Liver (tissue), 9 donors: Measurements from ENCODE around the gene HSD17B8. TPM values are rescaled to one million over a fixed set of nuclear protein-coding genes. Genes with fewer than 3 reads are reported as not detected.
A peak's percentile ranks its signal among the peaks of the same experiment; 100 is the strongest.

Source experiments
- DNase-seq: peaks from one replicate; pipeline ENCODE4 v3.0.0-alpha.2; 2017; ENCODE audit warnings: low spot score
- H3K27ac ChIP-seq, 2 donors: one replicate each; pipeline ENCODE4 v1.7.0; 2013; ENCODE audit warnings: inconsistent platforms in 2 of 2, low read length in 2 of 2, control low read depth in 1 of 2, low read depth in 1 of 2, mild to moderate bottlenecking in 1 of 2
- H3K27me3 ChIP-seq, 4 donors: one replicate each; pipeline versions ENCODE4 v1.6.1 to v1.7.0; 2013; ENCODE audit warnings: low read length in 3 of 4, inconsistent platforms in 1 of 4, mild to moderate bottlenecking in 1 of 4, moderate library complexity in 1 of 4; ENCODE audit not compliant: control insufficient read depth in 4 of 4, insufficient read depth in 4 of 4
- H3K36me3 ChIP-seq, 4 donors: one replicate each; pipeline versions ENCODE4 v1.6.1 to v1.7.0; 2013; ENCODE audit warnings: low read length in 3 of 4, mild to moderate bottlenecking in 3 of 4, low read depth in 1 of 4, moderate library complexity in 1 of 4; ENCODE audit not compliant: control insufficient read depth in 4 of 4, insufficient read depth in 3 of 4
- H3K4me1 ChIP-seq, 4 donors: one replicate each; pipeline versions ENCODE4 v1.6.1 to v1.7.0; 2013; ENCODE audit warnings: low read length in 3 of 4, mild to moderate bottlenecking in 3 of 4, moderate library complexity in 1 of 4; ENCODE audit not compliant: control insufficient read depth in 4 of 4, insufficient read depth in 4 of 4
- H3K4me3 ChIP-seq, 3 donors: one replicate each; pipeline versions ENCODE4 v1.6.1 to v1.7.0; 2013; ENCODE audit warnings: low read length in 3 of 3, control low read depth in 1 of 3, low read depth in 1 of 3, mild to moderate bottlenecking in 1 of 3
- H3K9ac ChIP-seq, 2 donors: one replicate each; pipeline ENCODE4 v1.7.0; 2013; ENCODE audit warnings: low read length in 2 of 2, mild to moderate bottlenecking in 2 of 2, moderate library complexity in 2 of 2, control low read depth in 1 of 2, low read depth in 1 of 2
- H3K9me3 ChIP-seq, 4 donors: one replicate each; pipeline versions ENCODE4 v1.6.1 to v1.7.0; 2013; ENCODE audit warnings: low read length in 3 of 4; ENCODE audit not compliant: control insufficient read depth in 4 of 4
- ATF3 ChIP-seq: IDR thresholded peaks from 2 replicates; pipeline ENCODE4 v1.6.1; 2016; ENCODE audit warnings: antibody characterized with exemption
- CTCF ChIP-seq: fragments of 150-350 bp; IDR thresholded peaks from 2 replicates; pipeline ENCODE4 v1.5.1; 2017; ENCODE audit warnings: improper control_type of control experiment, low read depth, low read length; ENCODE audit not compliant: missing input control
- EGR1 ChIP-seq, 2 donors: IDR thresholded peaks; 2 replicates each; pipeline ENCODE4 v1.6.1; 2016 to 2018; ENCODE audit warnings: antibody characterized with exemption in 2 of 2, low read depth in 2 of 2
- FOXA1 ChIP-seq: IDR thresholded peaks from 2 replicates; pipeline ENCODE4 v1.6.1; 2016; ENCODE audit warnings: antibody characterized with exemption
- FOXA2 ChIP-seq: IDR thresholded peaks from 2 replicates; pipeline ENCODE4 v1.6.1; 2016; ENCODE audit warnings: antibody characterized with exemption
- GABPA ChIP-seq, 2 donors: IDR thresholded peaks in 1 of 2; conservative IDR thresholded peaks in 1 of 2; 2 replicates each; pipeline ENCODE4 v1.6.1; 2016; ENCODE audit warnings: antibody characterized with exemption in 2 of 2, mild to moderate bottlenecking in 1 of 2, moderate library complexity in 1 of 2
- HNF4A ChIP-seq, 2 donors: conservative IDR thresholded peaks; 2 replicates each; pipeline ENCODE4 v1.6.1; 2016; ENCODE audit warnings: antibody characterized with exemption in 2 of 2, mild to moderate bottlenecking in 2 of 2
- HNF4G ChIP-seq: IDR thresholded peaks from 2 replicates; pipeline ENCODE4 v1.6.1; 2016; ENCODE audit warnings: antibody characterized with exemption
- JUND ChIP-seq, 2 donors: IDR thresholded peaks; 2 replicates each; pipeline ENCODE4 v1.6.1; 2016; ENCODE audit warnings: antibody characterized with exemption in 2 of 2
- MAX ChIP-seq: IDR thresholded peaks from 2 replicates; pipeline ENCODE4 v1.6.1; 2016; ENCODE audit warnings: antibody characterized with exemption
- NR2F2 ChIP-seq: IDR thresholded peaks from 2 replicates; pipeline ENCODE4 v1.6.1; 2016; ENCODE audit warnings: antibody characterized with exemption
- RAD21 ChIP-seq, 2 donors: IDR thresholded peaks; 2 replicates each; pipeline ENCODE4 v1.6.1; 2016; ENCODE audit warnings: antibody characterized with exemption in 2 of 2, mild to moderate bottlenecking in 2 of 2
- REST ChIP-seq: IDR thresholded peaks from 2 replicates; pipeline ENCODE4 v1.6.1; 2016; ENCODE audit warnings: antibody characterized with exemption, mild to moderate bottlenecking
- RXRA ChIP-seq, 2 donors: IDR thresholded peaks; 2 replicates each; pipeline ENCODE4 v1.6.1; 2017 to 2018; ENCODE audit warnings: antibody characterized with exemption in 2 of 2, mild to moderate bottlenecking in 1 of 2
- SP1 ChIP-seq: IDR thresholded peaks from 2 replicates; pipeline ENCODE4 v1.6.1; 2018; ENCODE audit warnings: antibody characterized with exemption, mild to moderate bottlenecking
- TAF1 ChIP-seq: conservative IDR thresholded peaks from 2 replicates; pipeline ENCODE4 v1.6.1; 2016; ENCODE audit warnings: antibody characterized with exemption, mild to moderate bottlenecking
- YY1 ChIP-seq: IDR thresholded peaks from 2 replicates; pipeline ENCODE4 v1.6.1; 2016; ENCODE audit warnings: antibody characterized with exemption, mild to moderate bottlenecking
- ZBTB33 ChIP-seq: IDR thresholded peaks from 2 replicates; pipeline ENCODE4 v1.6.1; 2016; ENCODE audit warnings: antibody characterized with exemption
- WGBS: extraction: QIAGEN DNeasy Blood & Tissue Kit; methylation state at CpG from one replicate; pipeline ENCODE4 v1.1.7; 2013; 5-methylcytosine and 5-hydroxymethylcytosine counted together
- polyA plus RNA-seq, 2 donors: library from polyadenylated mRNA; stranded (reverse) in 1 of 2; unstranded in 1 of 2; fragments of 200-250 nt in 1 of 2; fragments of >200 nt in 1 of 2; fragmentation: Nextera tagmentation in 1 of 2; extraction: Ambion mirVana in 1 of 2; gene quantifications; one replicate each; pipeline versions ENCODE4 v1.2.1 to v1.2.3, GENCODE V29; 2013 to 2015
- total RNA-seq, 2 donors: library from RNA; depleted of rRNA; stranded (reverse); fragments of >200 nt; gene quantifications; one replicate each; pipeline ENCODE4 v1.2.3, GENCODE V29; 2014
- donor health status: healthy.
- donor health status: healthy.
- donor health status: healthy.
- donor health status: healthy.
- donor health status: healthy.

The HSD17B8 gene
- total and polyA plus RNA-seq, 4 donors = 24.5 to 52.3 (median 37.5) TPM

GRCh38 chr6:33206864-33207551 lies 2.6 kb downstream of the HSD17B8 start:
- Histone ChIP-seq H3K4me3 (peak overlapping the region in 2 of 3 donors; percentile 68 to 80), H3K4me1 (peaks cover 7 to 42% (median 26%) of the 10 kb centered on the region in 4 donors)
- WGBS = 45% methylated on average over 20 of the region's 20 CpGs

More at GRCh38 chr6:33206864-33207551, 2.6 kb downstream of the HSD17B8 start:
- H3K36me3 ChIP-seq = peaks cover 3 to 36% (median 19%) of the 10 kb centered on the region in 4 donors
- no peak for DNase-seq
- peak overlapping the region in 1 of 2 donors; percentile 93 for H3K27ac ChIP-seq
- no peaks in the 10 kb centered on the region for H3K27me3 ChIP-seq
- H3K9ac ChIP-seq = no peak overlapping the region
- H3K9me3 ChIP-seq = no peaks in the 10 kb centered on the region
- TF ChIP-seq TAF1 = no peak
- no peak for TF ChIP-seq HNF4G
- TF ChIP-seq GABPA (IDR thresholded peaks at IDR 0.05 in 1 of 2, conservative IDR thresholded peaks at IDR 0.05 in 1 of 2) = no peak
- TF ChIP-seq EGR1 (IDR thresholded peaks at IDR 0.05; ENCODE audit: low read depth in 2 of 2) = no peak
- no peak for TF ChIP-seq REST
- TF ChIP-seq RAD21 (IDR thresholded peaks at IDR 0.05) = no peak
- no peak for TF ChIP-seq HNF4A (conservative IDR thresholded peaks at IDR 0.05)
- TF ChIP-seq CTCF = no peak
- no peak for TF ChIP-seq NR2F2
- no peak for TF ChIP-seq FOXA1
- no peak for TF ChIP-seq MAX
- no peak for TF ChIP-seq ZBTB33
- no peak for TF ChIP-seq RXRA (IDR thresholded peaks at IDR 0.05)
- TF ChIP-seq ATF3 = no peak
- no peak for TF ChIP-seq JUND (IDR thresholded peaks at IDR 0.05)
- TF ChIP-seq YY1 = no peak
- no peak for TF ChIP-seq FOXA2
- no peak for TF ChIP-seq SP1
